MCF 10A (cell line): ENCODE measurements around the gene LZTFL1. TPM values are rescaled to one million over a fixed set of nuclear protein-coding genes. Genes with fewer than 3 reads are reported as not detected.

Experiments used
- BruUV-seq: library from RNA; stranded (reverse); fragments of 400-500 nt; replicated peaks from 2 replicates; lab custom pipeline; 2021; lab: Mats Ljungman, UMichigan
- CTCF ChIA-PET: fragments of 300-600 bp; sonication (Branson Sonifier 250); formaldehyde crosslinking; extraction: SDS; loops from one replicate; lab custom pipeline; 2021; ENCODE audit warnings: antibody characterized with exemption, inconsistent platforms; lab: Yijun Ruan, JAX
- POLR2A ChIA-PET: fragments of 300-600, 350-650 bp; sonication (Branson Sonifier 250); formaldehyde crosslinking; extraction: SDS; loops from one replicate; lab custom pipeline; 2020; ENCODE audit warnings: antibody characterized with exemption, inconsistent platforms; lab: Yijun Ruan, JAX
- DNase-seq: peaks from one replicate; pipeline ENCODE4 v3.0.0-alpha.2; 2018; ENCODE audit not compliant: unreplicated experiment
- H3K27ac Mint-ChIP-seq: one replicate; pipeline ENCODE4 v1.8.0; 2022; ENCODE audit warnings: mild to moderate bottlenecking, low read depth, mixed read lengths; ENCODE audit not compliant: unreplicated experiment
- H3K27me3 Mint-ChIP-seq: one replicate; pipeline ENCODE4 v1.8.0; 2022; ENCODE audit warnings: mixed read lengths; ENCODE audit not compliant: insufficient read depth, unreplicated experiment
- H3K36me3 Mint-ChIP-seq: one replicate; pipeline ENCODE4 v1.8.0; 2022; ENCODE audit warnings: mild to moderate bottlenecking, moderate library complexity, mixed read lengths; ENCODE audit not compliant: insufficient read depth, unreplicated experiment
- H3K4me1 Mint-ChIP-seq: one replicate; pipeline ENCODE4 v1.8.0; 2022; ENCODE audit warnings: mixed read lengths; ENCODE audit not compliant: insufficient read depth, unreplicated experiment
- H3K4me3 Mint-ChIP-seq: one replicate; pipeline ENCODE4 v1.8.0; 2022; ENCODE audit warnings: mild to moderate bottlenecking, moderate library complexity, mixed read lengths; ENCODE audit not compliant: unreplicated experiment
- H3K9me3 Mint-ChIP-seq: one replicate; pipeline ENCODE4 v1.8.0; 2022; ENCODE audit warnings: mixed read lengths; ENCODE audit not compliant: unreplicated experiment
- intact Hi-C: fragments of 100-400 bp; cut with micrococcal nuclease; formaldehyde crosslinking; loops from 2 replicates; pipeline ENCODE4 v1.14.1; 2022
- total RNA-seq: library from RNA; stranded (reverse); gene quantifications from 2 replicates; pipeline ENCODE4 v1.2.3, GENCODE V29; 2022
- TF ChIP-seq, protein P1 (sequence below): fragments of 200-600 bp; IDR thresholded peaks from one replicate; pipeline ENCODE4 v1.8.0; 2022; ENCODE audit warnings: antibody characterized with exemption, mild to moderate bottlenecking; ENCODE audit not compliant: unreplicated experiment

The LZTFL1 gene
- total RNA-seq, 1 experiment from 2014 or later, result 30.5 TPM

DNA sequence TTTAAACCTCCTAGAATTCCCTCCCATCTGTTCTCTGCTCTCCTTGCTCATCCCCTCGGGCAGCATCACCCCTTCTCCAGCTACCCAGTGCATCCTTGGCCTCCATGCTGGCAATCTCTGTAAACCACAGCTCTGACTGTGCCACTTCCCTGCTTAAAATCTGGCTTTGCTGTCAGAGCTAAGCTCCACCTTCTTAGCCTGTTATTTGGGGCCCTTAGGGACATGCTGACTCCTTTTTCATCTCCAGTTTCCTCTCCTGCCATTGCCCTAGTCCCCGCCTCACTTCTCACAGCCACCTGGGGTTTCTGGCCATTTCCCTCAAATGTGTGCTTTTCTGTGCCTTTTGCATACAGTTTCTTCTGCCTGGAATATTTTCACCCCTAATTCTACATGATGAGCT lies 51.3 kb downstream of the LZTFL1 start:
- no TSS peak for BruUV-seq
- Mint-ChIP-seq H3K36me3 (no peaks in the 10 kb centered on the region), H3K4me1 (no peaks in the 10 kb centered on the region), H3K27ac (no peak overlapping the region), H3K27me3 (peaks cover 55% of the 10 kb centered on the region), H3K4me3 (no peak overlapping the region), H3K9me3 (peaks cover 17% of the 10 kb centered on the region)
- TF ChIP-seq, protein P1, sequence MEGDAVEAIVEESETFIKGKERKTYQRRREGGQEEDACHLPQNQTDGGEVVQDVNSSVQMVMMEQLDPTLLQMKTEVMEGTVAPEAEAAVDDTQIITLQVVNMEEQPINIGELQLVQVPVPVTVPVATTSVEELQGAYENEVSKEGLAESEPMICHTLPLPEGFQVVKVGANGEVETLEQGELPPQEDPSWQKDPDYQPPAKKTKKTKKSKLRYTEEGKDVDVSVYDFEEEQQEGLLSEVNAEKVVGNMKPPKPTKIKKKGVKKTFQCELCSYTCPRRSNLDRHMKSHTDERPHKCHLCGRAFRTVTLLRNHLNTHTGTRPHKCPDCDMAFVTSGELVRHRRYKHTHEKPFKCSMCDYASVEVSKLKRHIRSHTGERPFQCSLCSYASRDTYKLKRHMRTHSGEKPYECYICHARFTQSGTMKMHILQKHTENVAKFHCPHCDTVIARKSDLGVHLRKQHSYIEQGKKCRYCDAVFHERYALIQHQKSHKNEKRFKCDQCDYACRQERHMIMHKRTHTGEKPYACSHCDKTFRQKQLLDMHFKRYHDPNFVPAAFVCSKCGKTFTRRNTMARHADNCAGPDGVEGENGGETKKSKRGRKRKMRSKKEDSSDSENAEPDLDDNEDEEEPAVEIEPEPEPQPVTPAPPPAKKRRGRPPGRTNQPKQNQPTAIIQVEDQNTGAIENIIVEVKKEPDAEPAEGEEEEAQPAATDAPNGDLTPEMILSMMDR, result no peak
- intact Hi-C loops, result no loop called here
- ChIA-PET CTCF (interaction anchor here (0.8 kb wide), 1 partner anchor 41 kb away, joined by 3 read pairs; no protein-coding TSS in a partner anchor), POLR2A (interaction anchor here (0.6 kb wide), 1 partner anchor 25 kb away, joined by 3 read pairs; no protein-coding TSS in a partner anchor)
- DNase-seq, result no peak

DNA sequence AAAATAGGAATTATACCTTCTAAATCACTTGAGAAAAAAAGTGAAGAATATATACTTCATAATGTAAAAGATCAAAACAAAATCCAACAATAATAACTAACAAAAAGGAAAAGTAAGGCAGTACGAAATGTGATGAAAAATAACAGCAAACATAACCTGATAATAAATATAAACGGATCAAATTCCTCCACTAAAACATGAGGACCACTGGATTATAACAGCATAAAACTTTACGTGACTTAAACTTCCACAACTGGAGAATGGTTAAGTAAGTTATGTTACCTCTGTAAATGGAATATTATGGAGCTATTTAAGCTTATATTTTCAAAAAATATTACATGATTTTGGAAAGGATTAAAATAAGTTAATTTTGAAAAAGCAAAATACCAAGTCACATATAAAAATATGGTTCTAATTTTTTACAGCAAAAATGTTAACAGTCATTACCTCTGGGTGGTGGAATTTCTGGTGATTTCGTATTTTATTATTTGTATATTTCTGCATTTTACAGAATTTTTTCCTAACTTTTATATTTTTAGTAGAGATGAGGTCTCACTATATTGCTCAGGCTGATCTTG lies 52.6 kb downstream of the LZTFL1 start:
- ChIA-PET POLR2A (interaction anchor here (0.6 kb wide), 1 partner anchor 782 kb away, joined by 4 read pairs; no protein-coding TSS in a partner anchor), CTCF (no interaction called here)
- no peak overlapping the region for H3K4me3 Mint-ChIP-seq
- H3K27ac Mint-ChIP-seq, result no peak overlapping the region
- peaks cover 17% of the 10 kb centered on the region for H3K9me3 Mint-ChIP-seq
- no peaks in the 10 kb centered on the region for H3K4me1 Mint-ChIP-seq
- no peak for DNase-seq
- no peaks in the 10 kb centered on the region for H3K36me3 Mint-ChIP-seq
- TF ChIP-seq, protein P1, result no peak
- peaks cover 49% of the 10 kb centered on the region for H3K27me3 Mint-ChIP-seq
- BruUV-seq, result no TSS peak
- intact Hi-C loops, result no loop called here

DNA sequence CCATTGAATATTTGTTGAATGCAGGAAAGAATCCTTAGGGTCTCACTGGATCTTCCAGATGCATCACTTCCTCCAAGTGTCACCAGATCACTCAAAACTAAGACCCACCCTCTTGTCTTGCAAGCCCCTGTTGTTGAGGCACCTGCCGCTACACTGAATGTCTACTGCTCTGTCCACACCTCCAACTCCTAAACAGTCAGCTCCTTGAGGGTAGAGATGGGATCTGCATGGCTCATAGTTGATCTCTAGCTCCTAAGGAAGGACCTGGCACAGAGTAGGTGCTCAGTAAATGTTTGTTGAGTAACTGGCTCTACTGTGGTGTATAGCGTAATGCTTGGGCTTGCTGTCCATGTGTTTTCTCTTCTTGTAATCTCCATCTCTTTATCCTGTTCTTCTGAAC lies 54.4 kb downstream of the LZTFL1 start:
- no TSS peak for BruUV-seq
- no peak for DNase-seq
- peaks cover 40% of the 10 kb centered on the region for H3K27me3 Mint-ChIP-seq

DNA sequence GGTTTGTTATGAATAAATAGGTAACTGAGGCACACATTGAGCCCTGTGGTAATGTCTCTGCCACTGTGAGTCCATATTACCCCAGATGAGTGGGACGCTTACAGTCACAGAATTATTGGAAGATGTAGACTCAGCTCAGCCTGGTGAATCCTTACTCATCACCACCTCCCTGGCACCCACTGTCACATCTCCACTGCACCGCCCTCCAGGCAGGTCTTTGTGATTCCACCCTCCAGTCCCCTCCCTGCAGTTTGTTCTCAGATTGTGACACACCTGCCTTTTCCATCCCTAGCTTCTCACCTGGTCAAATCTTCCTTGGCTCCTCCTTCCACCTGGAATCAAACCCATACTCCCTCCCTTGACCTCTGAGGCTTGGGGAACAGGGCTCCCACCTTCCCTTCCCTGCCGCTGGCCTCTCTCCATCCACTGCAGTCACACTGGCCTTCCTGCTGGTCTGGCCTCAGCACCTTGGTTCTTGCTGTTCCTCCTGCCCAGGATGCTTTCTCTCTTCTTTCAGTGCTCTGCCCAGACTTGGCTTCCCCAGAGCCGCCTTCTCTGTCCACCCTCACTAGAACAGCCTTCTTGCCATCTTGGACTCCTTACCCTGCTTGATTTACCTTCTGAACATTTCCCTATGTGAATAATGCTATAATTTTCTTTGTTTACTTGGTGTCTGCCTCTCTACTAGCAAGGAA lies 55.0 kb downstream of the LZTFL1 start:
- Mint-ChIP-seq H3K27ac (no peak overlapping the region), H3K9me3 (peaks cover 17% of the 10 kb centered on the region), H3K36me3 (no peaks in the 10 kb centered on the region), H3K27me3 (peaks cover 40% of the 10 kb centered on the region), H3K4me1 (no peaks in the 10 kb centered on the region), H3K4me3 (no peak overlapping the region)
- intact Hi-C loops, result no loop called here
- CTCF ChIA-PET, result interaction anchor here (0.6 kb wide), 1 partner anchor 25 kb away, joined by 5 read pairs; no protein-coding TSS in a partner anchor
- BruUV-seq, result no TSS peak
- TF ChIP-seq, protein P1, result no peak
- DNase-seq, result no peak
- POLR2A ChIA-PET, result no interaction called here

More for the DNA sequence above, 54.4 kb downstream of the LZTFL1 start:
- intact Hi-C loops, result no loop called here
- Mint-ChIP-seq H3K36me3 (no peaks in the 10 kb centered on the region), H3K27ac (no peak overlapping the region), H3K4me3 (no peak overlapping the region), H3K4me1 (no peaks in the 10 kb centered on the region), H3K9me3 (peaks cover 17% of the 10 kb centered on the region)
- ChIA-PET CTCF (interaction anchor here (0.6 kb wide), 1 partner anchor 24 kb away, joined by 5 read pairs; no protein-coding TSS in a partner anchor), POLR2A (no interaction called here)
- TF ChIP-seq, protein P1, result no peak
